HG02973 (cell line): ENCODE data around the gene OR4D9.
"Not testable (repeated sequence)": the region's sequence is repeated elsewhere in the genome, so short reads cannot be mapped to it uniquely, and the experiment has no call there.

Source experiments
- ATAC-seq: cut with Tn5 transposase; IDR thresholded peaks from one replicate; pipeline ENCODE4 v1.9.1; 2021; ENCODE audit warnings: moderate library complexity; ENCODE audit not compliant: unreplicated experiment

Gene OR4D9

DNA sequence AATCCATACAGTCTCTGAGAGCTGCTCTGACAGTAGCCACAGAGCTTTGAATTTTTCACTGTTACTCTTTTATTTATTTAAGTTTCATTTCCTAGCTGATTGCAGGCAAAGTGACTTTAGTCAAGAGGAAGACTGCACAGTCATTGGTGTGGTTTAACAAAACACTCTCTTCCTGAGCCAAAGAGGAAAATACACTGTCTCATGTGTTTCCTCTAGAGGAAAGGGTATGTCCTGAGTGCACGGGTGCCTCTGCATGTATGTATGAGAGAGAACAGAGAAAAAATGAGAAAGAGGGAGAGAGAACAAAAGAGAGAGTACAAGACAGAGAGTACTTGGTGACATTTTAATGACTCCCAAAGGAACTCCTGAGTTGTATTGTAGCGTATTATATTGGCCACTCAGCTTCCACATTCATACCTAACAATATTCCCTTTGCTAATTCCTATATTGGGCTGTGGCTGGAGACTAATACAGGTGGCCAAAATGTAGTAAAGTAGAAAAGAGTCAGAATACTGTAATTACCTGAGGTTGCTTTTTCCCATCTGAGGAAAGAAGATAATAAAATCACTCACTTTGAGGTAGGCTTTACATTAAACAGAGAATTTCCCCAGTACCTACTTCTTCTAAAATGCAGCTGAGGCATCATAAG is at the start of gene OR4D9:
OR4D9 (plus strand) TSS at position 599 of the 649 bp plus-strand sequence. CDS start 3,374 bp downstream, outside the sequence.
- ATAC-seq, result no peak

DNA sequence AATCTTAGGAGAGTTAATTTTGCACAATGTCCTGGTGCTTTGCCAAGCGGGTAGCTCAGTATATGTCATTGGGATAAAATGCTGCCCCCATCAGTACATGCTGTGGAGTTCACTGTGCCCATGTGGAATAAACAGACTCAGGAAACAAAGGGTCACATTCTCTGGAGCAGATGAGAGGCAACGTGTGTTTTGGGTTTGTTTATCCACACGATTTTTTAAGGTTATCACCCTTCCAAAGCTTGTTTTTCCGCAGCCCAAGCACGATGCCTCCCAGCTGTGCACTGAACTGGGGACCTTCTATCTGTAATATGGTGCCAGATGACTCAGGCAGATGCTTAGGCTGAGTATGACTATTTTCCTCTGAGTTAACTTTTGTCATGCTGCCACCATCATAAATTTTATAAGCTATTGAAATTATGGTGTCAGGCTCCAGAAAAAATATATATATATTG is 48.1 kb upstream of the OR4D9 start:
- no peak for ATAC-seq

GRCh38 chr11:59473015-59473414 is 38.3 kb upstream of the OR4D9 start, which contains the start of gene OR4D10:
Gene OR4D10 (plus strand): TSS chr11:59473315. CDS start chr11:59477430, 4,115 bp downstream.
- ATAC-seq, result no peak

DNA sequence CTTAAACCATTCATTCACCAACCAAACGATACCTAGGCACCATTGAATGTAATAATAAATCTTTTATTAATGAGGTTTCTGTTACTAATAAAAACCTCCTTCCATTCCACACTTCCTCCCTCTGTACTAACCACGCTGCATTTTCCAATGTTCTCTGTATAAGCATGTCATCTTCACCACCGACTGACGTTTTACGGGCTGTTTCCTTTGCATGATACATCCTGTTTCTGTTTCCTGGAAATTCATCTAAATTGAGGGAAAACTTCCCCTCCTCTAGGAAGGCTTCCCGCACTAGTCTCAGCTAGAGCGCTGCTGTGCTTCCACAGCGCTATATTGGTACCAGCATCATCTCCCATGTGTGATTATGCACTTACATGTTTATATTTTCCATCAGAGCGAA is 36.2 kb upstream of the OR4D9 start:
- no peak for ATAC-seq

DNA sequence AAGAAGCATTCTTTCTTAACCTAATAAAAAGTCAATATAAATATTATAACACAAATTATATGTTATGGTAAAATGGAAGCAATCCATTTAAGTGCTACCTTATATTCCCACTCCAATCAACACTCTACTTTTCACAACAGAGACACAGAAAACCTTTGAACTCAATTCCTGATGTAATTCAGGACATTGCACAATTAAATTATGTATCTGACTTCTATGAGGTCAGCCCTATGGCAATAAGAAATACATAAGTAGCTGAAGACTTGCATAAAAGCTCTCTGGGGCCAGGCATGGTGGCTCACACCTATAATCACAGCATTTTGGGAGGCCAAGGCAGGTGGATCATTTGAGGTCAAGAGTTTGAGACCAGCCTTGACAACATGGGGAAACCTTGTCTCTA is 31.4 kb upstream of the OR4D9 start:
- no peak for ATAC-seq

- ATAC-seq, result no peak
Measured at GRCh38 chr11:59480359-59480758, 31.0 kb upstream of the OR4D9 start.

- no peak for ATAC-seq
Measured at GRCh38 chr11:59501931-59502330, 9.4 kb upstream of the OR4D9 start.

DNA sequence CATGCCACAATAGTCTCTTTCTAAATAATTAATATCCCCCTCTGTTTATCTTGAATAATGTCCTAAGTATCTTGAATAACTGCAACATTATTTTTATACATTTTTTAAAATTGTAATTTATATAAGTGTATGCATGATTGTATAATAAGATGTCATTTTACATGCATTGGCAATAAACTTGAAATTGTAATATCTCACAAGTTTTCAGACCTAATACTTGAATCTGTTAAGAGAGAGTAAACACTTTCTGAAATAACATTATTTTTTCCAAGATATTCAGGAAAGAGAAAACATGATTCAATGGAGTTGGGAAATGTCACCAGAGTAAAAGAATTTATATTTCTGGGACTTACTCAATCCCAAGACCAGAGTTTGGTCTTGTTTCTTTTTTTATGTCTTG is 8.1 kb upstream of the OR4D9 start, which contains the start of gene OR4D11:
OR4D11 (plus strand) TSS at position 301 of the 400 bp plus-strand sequence; CDS start at position 301, 0 bp downstream.
- no peak for ATAC-seq

- no peak for ATAC-seq
Measured at GRCh38 chr11:59511675-59512074, 336 bp downstream of the OR4D9 start.

GRCh38 chr11:59520139-59520538 is 8.8 kb downstream of the OR4D9 start:
- ATAC-seq, result not testable (repeated sequence)

DNA sequence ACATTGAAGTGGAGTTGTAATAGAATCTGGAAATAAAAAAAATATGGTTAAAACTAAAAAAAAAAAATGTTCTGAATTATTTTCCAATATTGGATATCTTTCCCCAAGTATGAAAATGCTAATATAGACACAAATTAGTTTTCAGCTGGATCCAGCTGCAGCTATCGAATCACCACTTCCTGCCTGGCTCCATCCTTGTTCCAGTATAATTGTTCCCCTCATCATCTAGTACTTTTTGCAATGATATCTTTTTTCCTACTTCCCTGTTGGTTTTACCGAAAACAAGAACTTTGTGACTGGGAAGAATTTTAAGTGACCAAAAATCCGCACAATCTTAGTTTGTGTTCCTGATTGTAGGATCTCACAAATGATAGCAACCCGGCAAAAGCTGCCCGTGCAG is 9.4 kb downstream of the OR4D9 start:
- no peak for ATAC-seq

- no peak for ATAC-seq
Measured at GRCh38 chr11:59523541-59523940, 12.2 kb downstream of the OR4D9 start.

- no peak for ATAC-seq
Measured at GRCh38 chr11:59528711-59529110, 17.4 kb downstream of the OR4D9 start.

GRCh38 chr11:59532620-59533019 is 21.3 kb downstream of the OR4D9 start:
- ATAC-seq, result no peak

- no peak for ATAC-seq
Measured at GRCh38 chr11:59534676-59535075, 23.3 kb downstream of the OR4D9 start.

- ATAC-seq, result no peak
Measured at GRCh38 chr11:59542142-59542810, 30.9 kb downstream of the OR4D9 start.

DNA sequence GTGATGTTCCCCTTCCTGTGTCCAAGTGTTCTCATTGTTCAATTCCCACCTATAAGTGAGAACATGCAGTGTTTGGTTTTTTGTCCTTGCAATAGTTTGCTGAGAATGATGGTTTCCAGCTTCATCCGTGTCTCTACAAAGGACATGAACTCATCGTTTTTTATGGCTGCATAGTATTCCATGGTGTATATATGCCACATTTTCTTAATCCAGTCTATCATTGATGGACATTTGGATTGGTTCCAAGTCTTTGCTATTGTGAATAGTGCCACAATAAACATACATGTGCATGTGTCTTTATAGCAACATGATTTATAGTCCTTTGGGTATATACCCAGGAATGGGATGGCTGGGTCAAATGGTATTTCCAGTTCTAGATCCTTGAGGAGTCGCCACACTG is 32.4 kb downstream of the OR4D9 start:
- not testable (repeated sequence) for ATAC-seq

GRCh38 chr11:59544869-59545178 is 33.5 kb downstream of the OR4D9 start:
- ATAC-seq, result no peak

GRCh38 chr11:59545179-59546020 is 34.1 kb downstream of the OR4D9 start:
- no peak for ATAC-seq

DNA sequence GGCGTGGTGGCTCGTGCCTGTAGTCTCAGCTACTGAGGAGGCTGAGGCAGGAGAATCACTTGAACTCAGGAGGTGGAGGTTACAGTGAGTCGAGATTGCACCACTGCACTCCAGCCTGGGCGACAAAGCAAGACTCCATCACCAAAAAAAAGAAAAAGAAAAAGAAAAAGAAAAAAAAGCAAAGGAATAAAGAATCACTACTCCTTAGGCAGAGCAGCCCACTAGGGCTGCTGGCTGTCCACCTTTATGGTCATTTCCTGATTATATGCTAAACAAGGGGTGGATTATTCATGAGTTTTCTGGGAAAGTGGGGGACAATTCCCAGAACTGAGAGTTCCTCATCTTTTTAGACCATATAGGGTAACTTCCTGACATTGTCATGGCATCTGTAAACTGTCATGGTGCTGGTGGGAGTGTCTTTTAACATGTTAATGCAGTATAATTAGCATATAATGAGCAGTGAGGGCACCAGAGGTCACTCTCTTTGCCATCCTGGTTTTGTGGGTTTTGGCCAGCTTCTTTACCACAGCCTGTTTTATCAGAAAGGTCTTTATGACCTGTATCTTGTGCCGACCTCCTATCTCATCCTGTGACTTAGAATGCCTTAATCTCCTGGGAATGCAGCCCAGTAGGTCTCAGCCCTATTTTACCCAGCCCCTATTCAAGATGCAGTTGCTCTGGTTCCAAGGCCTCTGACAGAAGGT is 36.4 kb downstream of the OR4D9 start:
- ATAC-seq, result not testable (repeated sequence)

DNA sequence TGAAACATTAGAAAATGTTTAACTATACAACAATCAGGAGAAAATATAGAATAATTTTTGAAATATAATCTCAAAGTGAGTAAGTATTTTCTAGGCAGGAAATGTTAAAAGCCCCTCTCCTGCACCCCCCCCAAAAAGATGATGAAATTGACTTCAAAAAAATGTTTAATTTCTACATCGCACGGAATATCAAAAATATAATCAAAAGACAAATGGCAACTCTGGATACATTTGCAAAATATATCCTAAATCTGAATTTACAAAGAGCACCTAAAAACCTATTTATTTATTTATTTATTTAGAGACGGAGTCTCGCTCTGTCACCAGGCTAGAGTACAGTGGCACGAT is 36.9 kb downstream of the OR4D9 start:
- ATAC-seq, result no peak
